CD4-positive, alpha-beta T cell treated with Interferon gamma for 1 hour (primary cell): Measurements from ENCODE around the gene RNF169.
"Not testable (repeated sequence)": the region's sequence is repeated elsewhere in the genome, so short reads cannot be mapped to it uniquely, and the experiment has no call there.

Experiments
- DNase-seq: peaks from one replicate; pipeline ENCODE4 v3.0.0-alpha.2; 2020

RNF169 gene

DNA sequence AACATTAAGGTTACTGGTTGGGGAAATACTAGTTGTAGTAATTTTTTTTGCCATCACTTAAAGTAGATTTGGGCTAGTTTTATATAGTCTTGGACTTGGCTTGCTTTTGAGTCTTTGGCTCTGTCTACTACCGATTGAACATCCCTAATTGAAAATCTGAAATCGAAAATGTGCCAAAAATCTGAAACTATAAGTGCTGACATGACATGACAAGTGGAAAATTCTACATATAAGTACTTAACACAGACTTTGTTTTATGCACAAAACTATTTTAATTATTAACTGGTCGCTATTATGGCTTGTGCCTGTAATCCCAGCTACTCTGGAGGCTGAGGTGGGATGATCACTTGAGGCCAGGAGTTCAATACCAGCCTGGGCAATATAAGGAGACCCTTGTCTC, 22.5 kb downstream of the RNF169 start:
- DNase-seq: no peak

- no peak for DNase-seq
Measured at GRCh38 chr11:74773476-74773875, 24.8 kb downstream of the RNF169 start.

DNA sequence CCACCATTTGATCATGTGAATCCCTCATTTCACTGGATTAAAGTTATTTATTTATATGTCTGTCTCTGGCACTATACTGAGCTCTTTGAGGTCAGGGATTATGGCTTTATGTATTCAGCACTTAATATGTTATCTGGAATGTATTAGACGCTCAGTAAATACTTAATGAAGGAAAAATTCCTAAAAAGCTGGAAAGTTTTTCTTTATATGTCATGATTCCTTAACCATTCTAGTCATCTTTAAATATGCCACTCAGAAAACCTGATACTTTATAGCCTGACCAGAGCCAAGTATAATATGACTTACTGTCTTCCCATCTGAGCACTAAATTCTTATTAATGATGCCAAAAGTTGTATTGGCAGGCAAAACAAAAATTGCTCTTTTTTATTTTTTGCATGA, 27.1 kb downstream of the RNF169 start:
- DNase-seq: no peak

- no peak for DNase-seq
Measured at GRCh38 chr11:74776546-74776945, 27.9 kb downstream of the RNF169 start.

DNA sequence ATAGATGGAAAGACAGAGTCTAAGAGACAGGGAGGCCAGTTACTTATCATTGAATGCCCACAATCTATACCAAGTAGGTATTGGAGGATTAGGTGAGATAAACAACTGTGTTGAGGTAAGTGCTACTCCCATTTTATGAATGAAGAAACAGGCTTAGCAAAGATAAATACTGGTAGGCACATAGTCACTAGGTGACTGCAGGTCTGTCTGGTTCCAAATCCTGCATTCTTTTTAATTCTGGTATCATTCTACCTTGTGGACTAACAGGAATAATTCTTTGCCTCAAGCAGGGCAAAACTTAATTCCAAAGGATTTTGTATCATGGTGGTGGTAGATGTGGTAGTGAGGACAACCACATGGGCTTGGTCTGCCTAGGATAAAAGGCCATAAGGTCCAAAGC, 28.4 kb downstream of the RNF169 start:
- no peak for DNase-seq

DNA sequence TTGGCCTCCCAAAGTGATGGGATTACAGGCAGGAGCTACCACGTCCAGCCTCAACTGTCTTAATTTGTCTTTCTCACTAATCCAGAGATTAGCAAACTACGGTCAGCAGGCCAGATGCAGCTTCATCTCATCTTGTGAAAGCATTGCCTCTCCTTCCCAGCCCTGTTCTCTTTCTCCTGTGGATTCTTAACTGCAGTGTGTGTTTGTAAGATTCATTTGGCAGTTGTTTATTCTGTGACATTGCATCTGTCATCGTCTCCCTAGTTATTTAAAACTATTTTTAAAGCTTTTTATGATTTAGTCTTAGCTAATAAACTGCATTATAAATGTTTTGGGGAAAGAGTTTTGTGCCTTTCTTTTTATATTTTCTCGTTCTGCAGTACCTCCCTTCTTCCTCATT, 29.2 kb downstream of the RNF169 start:
- DNase-seq: no peak

DNA sequence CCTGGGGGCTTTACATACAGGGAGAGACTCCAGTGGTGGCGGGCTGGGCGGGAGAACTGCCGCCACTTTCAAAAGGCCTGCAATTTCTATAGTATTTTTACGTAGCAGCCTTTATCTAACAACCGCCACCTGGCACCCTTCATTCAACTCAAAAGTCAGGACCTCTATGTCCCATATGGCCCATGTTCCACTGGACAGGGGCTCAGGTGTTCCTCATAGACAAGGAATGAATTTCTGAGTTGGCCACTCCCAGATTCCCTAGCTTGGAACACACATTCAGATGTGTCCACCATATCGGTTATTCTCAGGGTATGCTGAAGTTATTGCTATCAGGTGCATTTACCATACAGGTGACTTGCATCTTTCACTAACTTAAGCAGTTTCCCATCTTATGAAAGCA, 29.9 kb downstream of the RNF169 start:
- no peak for DNase-seq

GRCh38 chr11:74780248-74781005, 31.8 kb downstream of the RNF169 start:
- no peak for DNase-seq

GRCh38 chr11:74783241-74783871, 34.7 kb downstream of the RNF169 start:
- peak; percentile 13 for DNase-seq

GRCh38 chr11:74784234-74784633, 35.6 kb downstream of the RNF169 start:
- no peak for DNase-seq

- DNase-seq: no peak
Measured at GRCh38 chr11:74784726-74785125, 36.1 kb downstream of the RNF169 start.

DNA sequence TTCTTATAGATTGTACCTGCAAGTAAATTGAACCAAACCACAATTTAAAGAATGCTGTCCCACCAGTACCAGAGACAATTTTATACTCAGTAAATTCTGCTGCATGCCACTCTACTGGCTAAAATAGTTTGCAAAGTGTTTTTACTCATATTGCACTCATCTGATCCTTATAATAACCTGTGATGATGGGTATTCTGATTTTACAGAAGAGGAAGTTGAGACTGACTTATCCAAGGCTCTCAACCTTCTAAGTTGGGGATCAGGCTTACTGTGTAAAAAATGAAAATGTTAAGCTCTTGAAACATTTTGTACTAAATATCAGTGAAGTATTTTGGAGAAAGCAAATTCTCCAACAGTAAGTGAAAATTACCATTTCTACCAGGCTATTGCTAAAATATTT, 37.9 kb downstream of the RNF169 start:
- DNase-seq: no peak

GRCh38 chr11:74791333-74792100, 42.9 kb downstream of the RNF169 start:
- DNase-seq: no peak

GRCh38 chr11:74806267-74806666, 57.6 kb downstream of the RNF169 start:
- no peak for DNase-seq

DNA sequence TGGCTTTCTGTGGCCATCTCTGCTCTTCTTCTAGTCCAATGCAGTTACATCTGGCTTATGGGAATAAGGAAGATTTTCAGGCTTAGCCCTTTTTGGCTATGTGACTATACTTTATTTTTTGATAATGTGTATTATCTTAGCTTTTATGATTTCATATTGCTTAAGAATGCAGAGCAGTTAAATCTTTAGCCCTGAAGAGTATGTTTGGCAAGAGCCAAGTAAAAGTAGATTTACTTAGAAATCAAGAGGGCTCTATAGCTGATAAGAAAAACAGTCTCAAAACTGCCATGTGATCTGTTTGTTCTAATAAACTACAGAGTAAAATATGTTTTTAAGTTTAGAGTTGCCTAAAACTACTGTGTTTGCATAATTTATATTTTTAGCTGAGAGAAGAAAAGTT, 61.2 kb downstream of the RNF169 start:
- no peak for DNase-seq

GRCh38 chr11:74815966-74816365, 67.3 kb downstream of the RNF169 start:
- no peak for DNase-seq

GRCh38 chr11:74816664-74817063, 68.0 kb downstream of the RNF169 start:
- no peak for DNase-seq

- no peak for DNase-seq
Measured at GRCh38 chr11:74818283-74818946, 69.8 kb downstream of the RNF169 start.

DNA sequence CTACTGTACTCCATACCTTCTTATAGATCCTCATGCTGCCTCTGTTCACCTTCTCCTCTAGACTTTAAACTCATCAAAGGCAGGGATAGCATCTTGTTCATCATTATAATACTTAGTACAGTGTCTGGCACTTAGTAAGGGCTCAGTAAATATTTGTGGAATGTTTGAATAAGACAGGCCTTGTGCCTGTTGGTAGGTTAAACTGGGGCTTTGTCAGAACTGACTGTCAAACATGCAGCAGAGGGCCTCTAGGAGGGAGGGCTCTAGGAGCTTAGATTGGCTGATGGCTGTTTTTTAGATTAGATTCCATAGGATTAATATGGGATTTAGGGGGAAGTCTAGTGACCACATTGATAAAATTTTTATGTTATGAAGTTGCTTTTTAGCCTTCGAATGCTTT, 70.8 kb downstream of the RNF169 start:
- DNase-seq: no peak

DNA sequence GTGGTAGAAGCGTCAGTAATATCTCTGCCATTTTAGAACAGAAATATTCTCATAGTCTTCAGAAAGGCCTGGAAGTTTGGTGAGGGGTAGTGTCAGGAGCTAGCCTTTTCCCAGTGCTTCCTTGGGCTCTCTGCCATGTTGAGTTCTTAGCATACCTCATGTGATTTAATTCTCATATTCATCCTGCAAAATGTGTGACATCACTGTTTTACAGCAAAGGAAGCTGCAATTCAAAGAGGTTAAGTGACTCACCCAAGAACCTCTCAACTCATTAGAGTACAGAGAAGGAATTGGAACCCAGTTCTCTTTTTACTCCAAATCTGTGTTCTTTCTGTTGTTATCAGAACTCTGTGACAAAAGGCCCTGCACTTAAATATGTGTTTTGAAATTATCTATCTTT, 72.1 kb downstream of the RNF169 start:
- no peak for DNase-seq

- DNase-seq: no peak
Measured at GRCh38 chr11:74822170-74822569, 73.5 kb downstream of the RNF169 start.

GRCh38 chr11:74824285-74824982, 75.8 kb downstream of the RNF169 start:
- DNase-seq: no peak

GRCh38 chr11:74825596-74825995, 76.9 kb downstream of the RNF169 start:
- not testable (repeated sequence) for DNase-seq
